Tibial artery (tissue), 4 donors: ENCODE measurements around the gene DCTPP1.
A peak's percentile ranks its signal among the peaks of the same experiment; 100 is the strongest.

Experiments
- DNase-seq, 2 donors: peaks; one replicate each; pipeline ENCODE4 v3.0.0-alpha.2; 2019
- H3K27ac ChIP-seq, 2 donors: fragments of 200-600 bp; sonication (generic) in 1 of 2; 1 replicate in 1 of 2; 2 replicates in 1 of 2; pipeline ENCODE4 v1.5.1; 2018 to 2019; ENCODE audit warnings: mild to moderate bottlenecking in 1 of 2
- H3K27me3 ChIP-seq, 2 donors: fragments of 200-600 bp; sonication (generic) in 1 of 2; one replicate each; pipeline versions ENCODE4 v1.5.1 to v1.6.0; 2016 to 2019
- H3K36me3 ChIP-seq, 3 donors: fragments of 200-600 bp; sonication (generic) in 2 of 3; one replicate each; pipeline ENCODE4 v1.5.1; 2016 to 2019; ENCODE audit warnings: mild to moderate bottlenecking in 2 of 3
- H3K4me1 ChIP-seq, 4 donors: fragments of 200-600 bp; sonication (generic) in 2 of 4; 1 replicate in 3 of 4; 2 replicates in 1 of 4; pipeline ENCODE4 v1.5.1; 2016 to 2019
- H3K4me3 ChIP-seq, 2 donors: fragments of 200-600 bp; sonication (generic) in 1 of 2; 1 replicate in 1 of 2; 2 replicates in 1 of 2; pipeline ENCODE4 v1.5.1; 2018 to 2019; ENCODE audit warnings: mild to moderate bottlenecking in 2 of 2
- H3K9me3 ChIP-seq, 3 donors: fragments of 200-600 bp; sonication (generic) in 1 of 3; one replicate each; pipeline ENCODE4 v1.5.1; 2016 to 2019
- intact Hi-C: fragments of 100-400 bp; cut with DNase I; formaldehyde crosslinking; loops from one replicate; pipeline ENCODE4 v1.15.0; 2023; ENCODE audit warnings: low total_unique reads
- TF ChIP-seq, protein P1 (sequence below), 2 experiments: fragments of 200-600 bp in 1 of 2; fragments of 450-650 bp in 1 of 2; IDR thresholded peaks; one replicate each; pipeline ENCODE4 v1.5.1; 2017 to 2019; ENCODE audit warnings: antibody characterized with exemption in 2 of 2, mild to moderate bottlenecking in 1 of 2, moderate library complexity in 1 of 2

Gene DCTPP1

DNA sequence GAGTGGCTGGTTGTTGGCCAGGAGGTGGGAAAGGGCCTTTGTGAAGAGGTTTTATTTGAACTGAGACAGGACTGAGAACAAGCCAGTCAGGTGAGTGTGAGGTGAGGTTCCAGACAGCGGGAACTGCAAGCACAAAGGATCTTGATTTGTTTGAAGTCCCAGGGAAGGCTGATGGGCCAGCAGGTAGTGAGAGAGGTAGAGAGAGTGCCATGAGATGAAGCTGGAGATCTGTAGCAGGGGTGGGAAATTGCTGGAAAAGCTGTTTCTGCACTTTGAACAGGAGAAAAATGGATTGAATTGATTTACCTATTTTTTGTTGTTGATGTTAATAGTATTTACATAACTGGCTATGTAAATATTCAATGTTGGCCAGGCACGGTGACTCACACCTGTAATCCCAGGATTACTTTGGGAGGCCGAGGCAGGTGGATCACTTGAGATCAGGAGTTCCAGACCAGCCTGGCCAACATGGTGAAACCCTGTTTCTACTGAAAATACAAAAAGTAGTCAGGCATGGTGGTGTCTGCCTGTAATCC, 7.7 kb upstream of the DCTPP1 start:
- no peak for DNase-seq
- intact Hi-C loops = no loop called here
- H3K36me3 ChIP-seq = peaks cover 0 to 1% (median 0%) of the 10 kb centered on the region in 3 donors
- TF ChIP-seq, protein P1, sequence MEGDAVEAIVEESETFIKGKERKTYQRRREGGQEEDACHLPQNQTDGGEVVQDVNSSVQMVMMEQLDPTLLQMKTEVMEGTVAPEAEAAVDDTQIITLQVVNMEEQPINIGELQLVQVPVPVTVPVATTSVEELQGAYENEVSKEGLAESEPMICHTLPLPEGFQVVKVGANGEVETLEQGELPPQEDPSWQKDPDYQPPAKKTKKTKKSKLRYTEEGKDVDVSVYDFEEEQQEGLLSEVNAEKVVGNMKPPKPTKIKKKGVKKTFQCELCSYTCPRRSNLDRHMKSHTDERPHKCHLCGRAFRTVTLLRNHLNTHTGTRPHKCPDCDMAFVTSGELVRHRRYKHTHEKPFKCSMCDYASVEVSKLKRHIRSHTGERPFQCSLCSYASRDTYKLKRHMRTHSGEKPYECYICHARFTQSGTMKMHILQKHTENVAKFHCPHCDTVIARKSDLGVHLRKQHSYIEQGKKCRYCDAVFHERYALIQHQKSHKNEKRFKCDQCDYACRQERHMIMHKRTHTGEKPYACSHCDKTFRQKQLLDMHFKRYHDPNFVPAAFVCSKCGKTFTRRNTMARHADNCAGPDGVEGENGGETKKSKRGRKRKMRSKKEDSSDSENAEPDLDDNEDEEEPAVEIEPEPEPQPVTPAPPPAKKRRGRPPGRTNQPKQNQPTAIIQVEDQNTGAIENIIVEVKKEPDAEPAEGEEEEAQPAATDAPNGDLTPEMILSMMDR (IDR thresholded peaks at IDR 0.05) = no peak
- H3K9me3 ChIP-seq = no peaks in the 10 kb centered on the region
- no peak overlapping the region for H3K4me3 ChIP-seq
- H3K27ac ChIP-seq = no peak overlapping the region
- no peaks in the 10 kb centered on the region for H3K27me3 ChIP-seq
- H3K4me1 ChIP-seq = no peaks in the 10 kb centered on the region

DNA sequence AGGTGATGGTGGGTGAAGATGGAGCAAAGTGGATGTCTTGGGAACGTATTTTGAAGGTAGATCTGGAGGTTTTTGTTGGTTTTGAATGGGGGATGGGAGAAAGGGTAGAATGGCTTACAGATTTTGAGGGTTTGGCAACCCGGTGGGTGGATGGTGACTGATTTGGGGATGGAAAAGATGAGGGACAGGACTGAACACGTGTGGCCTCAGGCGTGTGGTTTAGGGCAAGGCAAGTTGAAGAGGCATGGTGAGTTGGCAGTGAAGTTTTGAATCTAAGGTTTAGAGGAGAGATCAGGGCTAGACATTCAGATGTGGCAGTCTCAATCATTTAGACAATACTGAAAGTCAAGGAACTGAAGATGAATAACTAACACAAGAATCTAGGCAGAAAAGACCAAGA, 5.0 kb upstream of the DCTPP1 start:
- Histone ChIP-seq H3K27ac (no peak overlapping the region), H3K27me3 (no peaks in the 10 kb centered on the region), H3K4me1 (peaks cover 0 to 6% (median 2%) of the 10 kb centered on the region in 4 donors), H3K36me3 (no peaks in the 10 kb centered on the region), H3K9me3 (no peaks in the 10 kb centered on the region), H3K4me3 (no peak overlapping the region)
- DNase-seq = no peak
- intact Hi-C loops = no loop called here
- TF ChIP-seq, protein P1 (IDR thresholded peaks at IDR 0.05) = no peak

DNA sequence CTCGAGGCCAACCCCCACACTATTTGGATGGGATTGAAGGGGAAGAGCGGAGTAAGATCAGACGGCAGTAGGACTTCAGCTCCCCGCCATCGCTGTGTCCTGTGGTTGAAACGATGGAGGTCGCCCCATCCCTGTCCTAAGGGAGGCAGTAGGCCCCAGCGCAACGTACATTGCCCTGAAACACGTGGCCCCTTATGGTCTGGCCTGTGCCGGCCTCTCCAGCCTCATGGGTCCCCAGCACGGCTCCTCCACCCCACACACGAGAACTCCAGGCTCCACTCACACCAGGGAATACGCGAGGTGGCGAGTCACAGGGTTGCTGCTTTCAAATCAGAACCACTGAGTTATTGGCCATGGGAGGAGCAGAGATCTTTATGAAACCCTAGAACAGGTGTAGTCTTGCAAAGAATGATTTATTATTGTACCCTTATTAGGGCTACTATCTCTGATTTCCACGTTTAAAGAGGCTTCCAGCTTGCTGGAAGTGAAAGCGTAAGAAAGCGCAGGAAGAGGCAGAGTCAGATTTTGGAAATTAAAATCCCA, 669 bp upstream of the DCTPP1 start:
- H3K27me3 ChIP-seq = no peaks in the 10 kb centered on the region
- H3K27ac ChIP-seq = peak overlapping the region; percentile 65 to 69
- no peak for DNase-seq
- H3K4me1 ChIP-seq = peaks cover 0 to 20% (median 11%) of the 10 kb centered on the region in 4 donors
- intact Hi-C loops = no loop called here
- H3K36me3 ChIP-seq = peaks cover 0 to 17% (median 0%) of the 10 kb centered on the region in 3 donors
- TF ChIP-seq, protein P1 (IDR thresholded peaks at IDR 0.05) = no peak
- H3K9me3 ChIP-seq = no peaks in the 10 kb centered on the region
- H3K4me3 ChIP-seq = peak overlapping the region; percentile 56 to 63

DNA sequence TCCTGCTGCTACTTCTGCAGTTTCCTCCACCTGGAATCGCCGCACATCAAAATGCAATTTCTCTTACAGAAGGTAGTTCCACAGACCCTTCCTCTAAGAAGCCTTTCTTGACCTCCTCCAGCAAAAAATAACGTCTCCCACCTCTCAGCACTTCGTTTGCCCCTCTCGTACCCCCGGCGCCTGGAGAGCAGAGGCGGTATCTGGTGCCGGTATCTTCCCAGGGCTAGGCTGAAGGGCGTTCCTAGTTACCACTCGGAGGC, 482 bp downstream of the DCTPP1 start:
- DNase-seq = no peak

DNA sequence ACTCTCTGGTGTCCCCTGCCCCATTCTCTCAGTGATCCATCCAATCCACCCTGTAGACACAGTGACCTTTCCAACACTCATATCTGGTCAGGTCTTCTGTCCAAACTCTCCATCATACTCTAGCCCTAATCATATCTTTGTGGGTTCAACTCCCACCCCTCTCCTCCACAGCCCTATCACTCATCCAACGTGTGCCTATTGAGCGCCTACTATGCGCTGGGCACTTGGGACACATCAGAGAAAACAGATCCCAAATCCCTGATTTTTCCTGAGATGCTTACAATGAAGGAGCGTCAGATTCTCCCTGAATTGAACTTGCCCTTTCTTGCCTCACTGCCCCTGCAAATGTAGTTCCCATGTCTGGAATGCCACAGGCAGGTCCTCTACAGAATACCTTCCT, 1.8 kb downstream of the DCTPP1 start:
- H3K9me3 ChIP-seq = no peaks in the 10 kb centered on the region
- no peaks in the 10 kb centered on the region for H3K27me3 ChIP-seq
- intact Hi-C loops = no loop called here
- H3K27ac ChIP-seq = no peak overlapping the region
- peaks cover 8 to 40% (median 13%) of the 10 kb centered on the region in 3 donors for H3K36me3 ChIP-seq
- TF ChIP-seq, protein P1 (IDR thresholded peaks at IDR 0.05) = no peak
- H3K4me3 ChIP-seq = no peak overlapping the region
- H3K4me1 ChIP-seq = peaks cover 0 to 20% (median 11%) of the 10 kb centered on the region in 4 donors
- no peak for DNase-seq

More for the DNA sequence above, 482 bp downstream of the DCTPP1 start:
- Histone ChIP-seq H3K4me1 (peaks cover 0 to 20% (median 11%) of the 10 kb centered on the region in 4 donors), H3K27me3 (no peaks in the 10 kb centered on the region), H3K4me3 (peak overlapping the region; percentile 56 to 63), H3K9me3 (no peaks in the 10 kb centered on the region), H3K36me3 (peaks cover 0 to 27% (median under 1%) of the 10 kb centered on the region in 3 donors), H3K27ac (peak overlapping the region; percentile 65 to 69)
- intact Hi-C loops = no loop called here
- TF ChIP-seq, protein P1 (IDR thresholded peaks at IDR 0.05) = no peak
